Loucy (cell line): Measurements from ENCODE around the gene ELF5.

Experiments used
- H2AFZ ChIP-seq: fragments of 200-600 bp; sonication (generic); 2 replicates; pipeline ENCODE4 v1.6.0; 2016; ENCODE audit warnings: antibody characterized with exemption, mild to moderate bottlenecking, low read length, moderate library complexity
- H3F3A ChIP-seq: fragments of 200-600 bp; 2 replicates; pipeline ENCODE4 v1.6.0; 2016; ENCODE audit warnings: antibody characterized with exemption, low read depth, mild to moderate bottlenecking
- H3K27me3 ChIP-seq: fragments of 200-600 bp; sonication (generic); 2 replicates; pipeline ENCODE4 v1.6.1; 2014; ENCODE audit warnings: low read length, mild to moderate bottlenecking; ENCODE audit not compliant: insufficient read depth, poor library complexity, severe bottlenecking
- H3K36me3 ChIP-seq: fragments of 200-600 bp; sonication (generic); 2 replicates; pipeline ENCODE4 v1.6.1; 2016; ENCODE audit warnings: low read length; ENCODE audit not compliant: insufficient read depth
- H3K4me1 ChIP-seq: fragments of 200-600 bp; sonication (generic); 2 replicates; pipeline ENCODE4 v1.5.1; 2014; ENCODE audit warnings: low read length, mild to moderate bottlenecking; ENCODE audit not compliant: insufficient read depth, poor library complexity, severe bottlenecking
- H3K4me2 ChIP-seq: fragments of 200-600 bp; sonication (generic); 2 replicates; pipeline ENCODE4 v1.6.0; 2014; ENCODE audit warnings: antibody characterized with exemption, low read length, low read depth, mild to moderate bottlenecking; ENCODE audit not compliant: poor library complexity, severe bottlenecking
- H3K4me3 ChIP-seq: fragments of 200-600 bp; sonication (generic); 2 replicates; pipeline ENCODE4 v1.5.1; 2014; ENCODE audit warnings: low read length, mild to moderate bottlenecking, mixed read lengths; ENCODE audit not compliant: poor library complexity, severe bottlenecking
- H3K79me2 ChIP-seq: fragments of 200-600 bp; sonication (generic); 2 replicates; pipeline ENCODE4 v1.6.1; 2014; ENCODE audit warnings: low read length; ENCODE audit not compliant: insufficient read depth
- H3K9ac ChIP-seq: fragments of 200-600 bp; sonication (generic); 2 replicates; pipeline ENCODE4 v1.6.0; 2014; ENCODE audit warnings: mild to moderate bottlenecking, low read depth, low read length, moderate library complexity; ENCODE audit not compliant: poor library complexity, severe bottlenecking
- H3K9me2 ChIP-seq: fragments of 200-600 bp; sonication (generic); replicated peaks from 2 replicates; pipeline ENCODE4 v1.6.1; 2016; ENCODE audit warnings: low read depth, low read length, mixed read lengths
- H3K9me3 ChIP-seq: fragments of 200-600 bp; sonication (generic); 2 replicates; pipeline ENCODE4 v1.6.1; 2014; ENCODE audit warnings: mild to moderate bottlenecking, antibody characterized with exemption, low read length, low read depth; ENCODE audit not compliant: insufficient read depth
- H4K20me1 ChIP-seq: fragments of 200-600 bp; sonication (generic); 2 replicates; pipeline ENCODE4 v1.6.0; 2014; ENCODE audit warnings: antibody characterized with exemption, low read length, mild to moderate bottlenecking; ENCODE audit not compliant: insufficient read depth, poor library complexity, severe bottlenecking
- EZH2phosphoT487 ChIP-seq: fragments of 200-600 bp; IDR thresholded peaks from 2 replicates; pipeline ENCODE4 v1.6.1; 2018; ENCODE audit warnings: antibody characterized with exemption, mild to moderate bottlenecking, moderate library complexity, borderline replicate concordance
- TF ChIP-seq, protein P1 (sequence below): fragments of 200-600 bp; sonication (generic); conservative IDR thresholded peaks from 2 replicates; pipeline ENCODE4 v1.5.1; 2014; ENCODE audit warnings: mild to moderate bottlenecking, antibody characterized with exemption, low read length

The ELF5 gene

DNA sequence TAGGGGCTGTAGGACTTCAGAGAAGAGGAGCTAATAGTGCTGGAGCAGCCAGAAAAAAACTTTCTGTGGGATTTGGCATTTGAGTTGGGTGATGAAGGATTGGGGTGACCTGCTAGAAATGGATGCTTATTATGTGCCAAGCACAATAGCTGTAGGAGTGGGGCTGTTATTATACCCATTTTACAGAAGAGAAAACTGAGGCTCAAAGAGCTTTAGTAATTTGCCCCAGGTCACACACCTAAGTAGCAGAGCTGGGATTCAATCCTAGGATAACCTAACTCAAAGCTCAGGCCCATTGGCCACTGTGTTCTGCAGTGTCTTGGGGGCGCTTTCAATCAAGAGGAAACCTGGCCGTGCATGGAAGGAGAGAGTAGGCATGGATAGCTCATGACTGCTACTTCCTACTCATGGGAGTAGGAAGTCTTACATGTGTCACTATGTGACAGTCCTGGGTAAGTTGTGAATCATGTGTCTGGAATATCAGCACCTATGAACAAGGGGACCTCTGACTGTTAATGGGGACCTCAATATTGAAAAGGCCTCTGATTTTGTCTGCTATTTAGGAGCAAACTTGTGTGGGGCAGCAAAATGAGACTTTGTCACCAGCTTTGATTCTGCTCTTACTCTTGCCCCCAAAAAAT, 6.1 kb upstream of the ELF5 start:
- Histone ChIP-seq H4K20me1 (no peaks in the 10 kb centered on the region), H3K4me1 (no peaks in the 10 kb centered on the region), H3K27me3 (no peaks in the 10 kb centered on the region), H2AFZ (no peak overlapping the region), H3K9me2 (no peaks in the 10 kb centered on the region), H3K36me3 (no peaks in the 10 kb centered on the region), H3K9me3 (no peaks in the 10 kb centered on the region), H3K79me2 (no peaks in the 10 kb centered on the region), H3K9ac (no peak overlapping the region), H3K4me3 (no peak overlapping the region), H3K4me2 (no peak overlapping the region), H3F3A (no peaks in the 10 kb centered on the region)
- TF ChIP-seq, protein P1, sequence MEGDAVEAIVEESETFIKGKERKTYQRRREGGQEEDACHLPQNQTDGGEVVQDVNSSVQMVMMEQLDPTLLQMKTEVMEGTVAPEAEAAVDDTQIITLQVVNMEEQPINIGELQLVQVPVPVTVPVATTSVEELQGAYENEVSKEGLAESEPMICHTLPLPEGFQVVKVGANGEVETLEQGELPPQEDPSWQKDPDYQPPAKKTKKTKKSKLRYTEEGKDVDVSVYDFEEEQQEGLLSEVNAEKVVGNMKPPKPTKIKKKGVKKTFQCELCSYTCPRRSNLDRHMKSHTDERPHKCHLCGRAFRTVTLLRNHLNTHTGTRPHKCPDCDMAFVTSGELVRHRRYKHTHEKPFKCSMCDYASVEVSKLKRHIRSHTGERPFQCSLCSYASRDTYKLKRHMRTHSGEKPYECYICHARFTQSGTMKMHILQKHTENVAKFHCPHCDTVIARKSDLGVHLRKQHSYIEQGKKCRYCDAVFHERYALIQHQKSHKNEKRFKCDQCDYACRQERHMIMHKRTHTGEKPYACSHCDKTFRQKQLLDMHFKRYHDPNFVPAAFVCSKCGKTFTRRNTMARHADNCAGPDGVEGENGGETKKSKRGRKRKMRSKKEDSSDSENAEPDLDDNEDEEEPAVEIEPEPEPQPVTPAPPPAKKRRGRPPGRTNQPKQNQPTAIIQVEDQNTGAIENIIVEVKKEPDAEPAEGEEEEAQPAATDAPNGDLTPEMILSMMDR: no peak
- no peak for TF ChIP-seq EZH2phosphoT487

DNA sequence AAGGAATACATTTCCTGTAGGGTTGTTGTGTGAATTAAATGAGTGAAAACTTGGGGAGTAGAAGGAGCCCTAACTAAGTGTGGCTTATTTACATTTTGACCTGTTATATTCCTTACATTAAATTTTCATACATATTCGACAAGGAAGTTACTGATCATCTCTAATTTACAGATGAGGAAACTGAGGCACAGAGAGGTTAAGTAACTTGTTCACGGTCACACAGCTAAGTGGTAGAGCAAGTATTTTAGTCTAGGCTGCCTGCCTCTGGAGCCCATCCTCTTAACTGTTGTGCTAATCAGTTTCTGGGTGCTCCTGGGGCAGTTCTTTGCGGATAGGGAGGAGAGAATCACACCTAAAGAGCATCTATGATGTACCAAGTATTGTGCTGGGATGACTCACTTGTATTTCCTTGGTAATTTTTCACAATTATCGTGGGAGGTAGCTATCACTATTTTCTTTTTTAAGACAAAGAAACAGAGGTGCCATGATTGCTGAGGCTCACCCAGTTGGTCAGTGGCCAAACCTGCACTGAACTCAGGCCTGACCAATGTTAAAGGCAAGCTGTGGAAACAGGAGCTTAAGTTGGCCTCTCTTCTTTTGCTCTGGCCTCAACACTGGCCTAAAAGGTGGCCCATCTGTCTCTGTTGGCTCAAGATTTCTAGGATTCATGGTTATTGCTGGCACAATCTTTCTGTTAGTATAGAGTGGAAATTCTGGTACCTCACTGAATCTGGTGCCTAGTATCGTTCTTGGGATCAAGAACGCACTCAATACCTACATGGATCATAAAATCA, 2.9 kb upstream of the ELF5 start:
- Histone ChIP-seq H3K9me3 (no peaks in the 10 kb centered on the region), H3K9ac (no peak overlapping the region), H2AFZ (no peak overlapping the region), H4K20me1 (no peaks in the 10 kb centered on the region), H3K9me2 (no peaks in the 10 kb centered on the region), H3K79me2 (no peaks in the 10 kb centered on the region), H3F3A (no peaks in the 10 kb centered on the region), H3K4me3 (no peak overlapping the region), H3K36me3 (no peaks in the 10 kb centered on the region), H3K27me3 (no peaks in the 10 kb centered on the region), H3K4me2 (no peak overlapping the region), H3K4me1 (no peaks in the 10 kb centered on the region)
- TF ChIP-seq, protein P1: no peak
- no peak for TF ChIP-seq EZH2phosphoT487

DNA sequence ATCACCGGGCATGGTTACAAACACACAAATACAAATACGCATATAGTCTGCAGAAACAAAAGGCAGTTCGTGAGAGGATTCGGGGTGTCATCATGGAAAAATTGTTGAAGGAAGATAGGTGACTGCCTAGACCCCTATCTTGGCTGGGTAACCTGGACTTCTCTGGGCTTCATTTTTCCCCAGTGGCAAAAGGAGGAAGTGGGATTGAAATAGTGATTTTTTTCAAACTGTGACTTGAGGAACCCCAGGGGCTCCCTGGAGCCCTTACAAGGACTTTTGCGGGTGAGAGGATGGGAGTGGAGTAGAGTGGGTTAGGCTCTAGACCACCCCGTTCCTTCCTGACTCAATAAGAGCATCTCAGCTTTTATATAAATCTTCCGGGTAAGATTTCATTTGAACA, 1.0 kb upstream of the ELF5 start:
- H2AFZ ChIP-seq: no peak overlapping the region
- no peak overlapping the region for H3K4me2 ChIP-seq

More for the DNA sequence above, 1.0 kb upstream of the ELF5 start:
- Histone ChIP-seq H3K9me2 (no peaks in the 10 kb centered on the region), H3K36me3 (no peaks in the 10 kb centered on the region), H3K4me3 (no peak overlapping the region), H3K9ac (no peak overlapping the region), H3F3A (no peaks in the 10 kb centered on the region), H3K9me3 (no peaks in the 10 kb centered on the region), H4K20me1 (no peaks in the 10 kb centered on the region), H3K4me1 (no peaks in the 10 kb centered on the region), H3K27me3 (no peaks in the 10 kb centered on the region), H3K79me2 (no peaks in the 10 kb centered on the region)
- TF ChIP-seq, protein P1: no peak
- TF ChIP-seq EZH2phosphoT487: no peak
